Pancreas (tissue), 10 donors: ENCODE results near the gene GDE1. TPM values are rescaled to one million over a fixed set of nuclear protein-coding genes. Genes with fewer than 3 reads are reported as not detected.

ENCODE experiments used
- ATAC-seq, 4 donors: fragments of 200-7000 bp; cut with Tn5 transposase; one replicate each; pipeline versions ENCODE4 v1.8.0 to v1.9.1; 2020; ENCODE audit warnings: mild to moderate bottlenecking in 4 of 4, moderate library complexity in 4 of 4
- DNase-seq, 6 donors: peaks; one replicate each; pipeline ENCODE4 v3.0.0-alpha.2; 2020
- FAIRE-seq: peaks from 2 replicates; lab custom pipeline; 2012; peaks lifted over from hg19 to GRCh38; lab: Jason Lieb, UNC
- H3K27ac ChIP-seq, 4 donors: fragments of 200-600 bp; sonication (generic); 1 replicate in 3 of 4; 2 replicates in 1 of 4; pipeline versions ENCODE4 v1.5.0 to v1.8.0; 2020
- H3K27me3 ChIP-seq, 4 donors: fragments of 200-600 bp; one replicate each; pipeline ENCODE4 v1.8.0; 2021
- H3K36me3 ChIP-seq, 3 donors: fragments of 200-600 bp; sonication (generic) in 1 of 3; one replicate each; pipeline versions ENCODE4 v1.5.0 to v1.8.0; 2020 to 2021
- H3K4me1 ChIP-seq, 3 donors: fragments of 200-600 bp; one replicate each; pipeline ENCODE4 v1.8.0; 2021
- H3K4me3 ChIP-seq, 4 donors: fragments of 200-600 bp; sonication (generic) in 2 of 4; one replicate each; pipeline versions ENCODE4 v1.5.0 to v1.8.0; 2020 to 2021
- H3K9me3 ChIP-seq, 4 donors: fragments of 200-600 bp; one replicate each; pipeline ENCODE4 v1.8.0; 2021
- WGBS, 2 donors: extraction: QIAGEN DNeasy Blood & Tissue Kit; methylation state at CpG; one replicate each; pipeline ENCODE4 v1.1.7; 2013; 5-methylcytosine and 5-hydroxymethylcytosine counted together
- intact Hi-C, 3 donors: fragments of 100-400 bp; cut with DNase I; formaldehyde crosslinking; loops; one replicate each; pipeline versions ENCODE4 v1.11.1 to v1.14.2; 2022
- polyA plus RNA-seq, 2 donors: library from polyadenylated mRNA; stranded (reverse); fragments of 200-250 nt; gene quantifications; one replicate each; pipeline ENCODE4 v1.2.3, GENCODE V29; 2013
- total RNA-seq, 6 donors: library from RNA; stranded (reverse); fragmentation: NEBNext Ultra II Directional in 4 of 6; extraction: Animal tissue kit (Norgen Biotek cat#: 25700) in 4 of 6; gene quantifications; one replicate each; pipeline versions ENCODE4 v1.2.1 to v1.2.4, GENCODE V29; 2021 to 2023
- TF ChIP-seq, protein P1 (sequence below), 4 donors: fragments of 200-600 bp; sonication (generic) in 3 of 4; IDR thresholded peaks; one replicate each; pipeline versions ENCODE4 v1.5.0 to v1.8.0; 2021; ENCODE audit warnings: antibody characterized with exemption in 4 of 4
- donor health status: healthy with polysubstance abuse.
- donor health status: DM: no; HTN: no; CAD: no; lungs with moderate emphysema.
- donor health status: DM: no; HTN: no; CAD: no.
- donor health status: control.
- donor health status: control.
- donor health status: Bipolar disorder and iron deficiency.
- donor health status: DM: yes; HTN: yes; CAD: no.
- donor health status: DM: no; HTN: no; CAD: no.
- donor health status: DM: no; HTN: no; CAD: no.
- donor health status: DM: yes; HTN: yes; CAD: no.

The GDE1 gene, protein sequence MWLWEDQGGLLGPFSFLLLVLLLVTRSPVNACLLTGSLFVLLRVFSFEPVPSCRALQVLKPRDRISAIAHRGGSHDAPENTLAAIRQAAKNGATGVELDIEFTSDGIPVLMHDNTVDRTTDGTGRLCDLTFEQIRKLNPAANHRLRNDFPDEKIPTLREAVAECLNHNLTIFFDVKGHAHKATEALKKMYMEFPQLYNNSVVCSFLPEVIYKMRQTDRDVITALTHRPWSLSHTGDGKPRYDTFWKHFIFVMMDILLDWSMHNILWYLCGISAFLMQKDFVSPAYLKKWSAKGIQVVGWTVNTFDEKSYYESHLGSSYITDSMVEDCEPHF
- total RNA-seq: 10 to 100 TPM; 23.3 to 39.4 (median 28.2) TPM
- 10 to 100 TPM; 14.3 to 18.2 TPM for polyA plus RNA-seq

DNA sequence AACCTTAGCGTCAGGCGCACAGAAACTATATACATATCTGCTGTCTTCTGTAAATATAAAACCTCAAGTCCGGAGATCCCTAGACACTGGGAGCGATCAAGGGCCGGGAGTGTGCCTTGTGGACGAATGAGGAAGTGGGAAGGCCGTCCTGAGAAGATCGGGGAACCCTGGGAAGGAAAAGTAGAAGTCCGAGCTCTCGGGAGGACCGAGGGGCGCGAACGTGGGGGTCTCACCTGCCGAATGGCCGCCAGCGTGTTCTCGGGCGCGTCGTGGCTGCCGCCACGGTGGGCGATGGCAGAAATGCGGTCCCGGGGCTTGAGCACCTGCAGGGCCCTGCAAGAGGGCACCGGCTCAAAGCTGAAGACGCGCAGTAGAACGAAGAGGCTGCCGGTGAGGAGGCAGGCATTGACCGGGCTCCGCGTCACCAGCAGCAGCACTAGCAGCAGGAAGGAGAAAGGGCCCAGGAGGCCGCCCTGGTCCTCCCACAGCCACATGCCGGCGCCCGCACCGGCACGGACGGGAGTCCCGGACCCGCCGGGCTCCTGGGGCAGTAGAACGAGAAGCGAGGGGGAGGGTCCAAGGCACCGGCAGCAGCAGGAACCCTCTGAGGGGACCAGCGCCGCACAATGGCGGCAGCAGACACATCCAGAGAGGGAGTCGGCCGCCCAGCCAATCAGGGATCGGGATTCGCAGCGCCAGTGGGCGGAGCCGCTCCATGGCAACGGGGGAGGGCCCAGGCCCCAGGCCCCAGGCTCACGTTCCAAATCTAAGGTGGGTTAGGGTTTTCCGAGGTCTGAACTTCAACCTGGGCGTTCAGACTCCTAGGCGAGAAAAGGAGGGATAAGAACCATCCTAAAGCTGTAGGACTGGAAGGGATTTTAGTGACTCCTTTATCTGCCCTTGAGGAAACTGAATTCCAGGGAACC is at the start of gene GDE1:
Gene GDE1 (minus strand): TSS at position 628 of the 926 bp plus-strand sequence. CDS start 134 bp downstream, at position 494.
- peak within 1 kb of the TSS; percentile 68 to 90 (median 84) for H3K4me3 ChIP-seq
- peaks cover 11 to 27% (median 13%) of the 10 kb centered on the region in 3 donors for H3K4me1 ChIP-seq
- peak; percentile 90 to 97 (median 94) for DNase-seq
- H3K9me3 ChIP-seq: no peaks in the 10 kb centered on the region
- peak; percentile 85 to 92 (median 88) for ATAC-seq
- FAIRE-seq: no peak
- H3K36me3 ChIP-seq: peaks cover 0 to 2% (median 0%) of the 10 kb centered on the region in 3 donors
- 0% methylated on average over 58 to 62 of the region's 62 CpGs for WGBS, 2 donors
- intact Hi-C loops: no loop called here
- TF ChIP-seq, protein P1, sequence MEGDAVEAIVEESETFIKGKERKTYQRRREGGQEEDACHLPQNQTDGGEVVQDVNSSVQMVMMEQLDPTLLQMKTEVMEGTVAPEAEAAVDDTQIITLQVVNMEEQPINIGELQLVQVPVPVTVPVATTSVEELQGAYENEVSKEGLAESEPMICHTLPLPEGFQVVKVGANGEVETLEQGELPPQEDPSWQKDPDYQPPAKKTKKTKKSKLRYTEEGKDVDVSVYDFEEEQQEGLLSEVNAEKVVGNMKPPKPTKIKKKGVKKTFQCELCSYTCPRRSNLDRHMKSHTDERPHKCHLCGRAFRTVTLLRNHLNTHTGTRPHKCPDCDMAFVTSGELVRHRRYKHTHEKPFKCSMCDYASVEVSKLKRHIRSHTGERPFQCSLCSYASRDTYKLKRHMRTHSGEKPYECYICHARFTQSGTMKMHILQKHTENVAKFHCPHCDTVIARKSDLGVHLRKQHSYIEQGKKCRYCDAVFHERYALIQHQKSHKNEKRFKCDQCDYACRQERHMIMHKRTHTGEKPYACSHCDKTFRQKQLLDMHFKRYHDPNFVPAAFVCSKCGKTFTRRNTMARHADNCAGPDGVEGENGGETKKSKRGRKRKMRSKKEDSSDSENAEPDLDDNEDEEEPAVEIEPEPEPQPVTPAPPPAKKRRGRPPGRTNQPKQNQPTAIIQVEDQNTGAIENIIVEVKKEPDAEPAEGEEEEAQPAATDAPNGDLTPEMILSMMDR (IDR thresholded peaks at IDR 0.05): no peak
- H3K27ac ChIP-seq: peak within 1 kb of the TSS; percentile 81 to 96 (median 89)
- no peaks in the 10 kb centered on the region for H3K27me3 ChIP-seq

DNA sequence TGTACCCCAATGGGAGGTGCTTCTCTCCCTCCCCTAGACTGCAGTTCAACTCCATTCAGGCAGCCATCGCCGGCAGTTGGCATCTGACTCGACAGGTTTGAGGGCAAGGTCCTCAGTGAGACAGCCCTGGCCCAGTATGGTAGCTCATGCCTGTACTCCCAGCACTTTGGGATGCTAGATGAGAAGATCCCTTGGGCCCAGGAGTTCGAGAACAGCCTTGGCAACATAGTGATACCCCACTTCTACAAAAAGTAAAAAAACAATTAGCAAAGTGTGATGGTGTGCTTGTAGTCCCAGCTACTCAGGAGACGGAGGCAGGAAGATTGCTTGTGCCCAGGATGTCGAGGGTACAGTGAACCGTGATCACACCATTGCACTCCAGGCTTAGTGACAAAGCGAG is 45.7 kb upstream of the GDE1 start:
- TF ChIP-seq, protein P1 (IDR thresholded peaks at IDR 0.05): no peak
- H3K27ac ChIP-seq: no peak overlapping the region
- no peaks in the 10 kb centered on the region for H3K4me1 ChIP-seq
- intact Hi-C loops: no loop called here
- no peak for ATAC-seq
- no peak for DNase-seq
- H3K9me3 ChIP-seq: no peaks in the 10 kb centered on the region
- WGBS, 2 donors: 77 to 90% methylated on average over 8 of the region's 8 CpGs
- H3K36me3 ChIP-seq: peaks cover 0 to 30% (median 7%) of the 10 kb centered on the region in 3 donors
- H3K27me3 ChIP-seq: no peaks in the 10 kb centered on the region
- no peak overlapping the region for H3K4me3 ChIP-seq
- no peak for FAIRE-seq

DNA sequence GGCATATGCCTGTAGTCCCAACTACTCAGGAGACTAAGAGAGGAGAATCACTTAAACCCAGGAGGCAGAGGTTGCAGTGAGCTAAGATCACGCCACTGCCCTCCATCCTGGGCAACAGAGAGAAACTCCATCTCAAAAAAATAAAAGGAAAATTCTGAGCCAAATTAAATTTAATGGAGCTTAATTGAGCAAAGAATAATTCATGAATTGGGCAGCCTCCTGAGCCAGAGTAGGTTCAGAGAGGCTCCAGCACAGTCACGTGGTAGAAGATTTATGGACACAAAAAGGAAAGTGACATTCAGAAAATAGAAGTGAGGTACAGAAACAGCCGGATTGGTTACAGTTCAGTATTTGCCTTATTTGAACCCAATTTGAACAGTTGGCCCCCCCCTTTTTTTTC is 44.5 kb upstream of the GDE1 start:
- H3K27me3 ChIP-seq: no peaks in the 10 kb centered on the region
- intact Hi-C loops: no loop called here
- DNase-seq (no peak), FAIRE-seq (no peak), ATAC-seq (no peak)
- H3K4me1 ChIP-seq: no peaks in the 10 kb centered on the region
- H3K27ac ChIP-seq: no peak overlapping the region
- no peaks in the 10 kb centered on the region for H3K9me3 ChIP-seq
- no peak overlapping the region for H3K4me3 ChIP-seq
- H3K36me3 ChIP-seq: peaks cover 0 to 30% (median 7%) of the 10 kb centered on the region in 3 donors
- WGBS, 2 donors: 95 to 96% methylated on average over 3 of the region's 3 CpGs
- TF ChIP-seq, protein P1 (IDR thresholded peaks at IDR 0.05): no peak

DNA sequence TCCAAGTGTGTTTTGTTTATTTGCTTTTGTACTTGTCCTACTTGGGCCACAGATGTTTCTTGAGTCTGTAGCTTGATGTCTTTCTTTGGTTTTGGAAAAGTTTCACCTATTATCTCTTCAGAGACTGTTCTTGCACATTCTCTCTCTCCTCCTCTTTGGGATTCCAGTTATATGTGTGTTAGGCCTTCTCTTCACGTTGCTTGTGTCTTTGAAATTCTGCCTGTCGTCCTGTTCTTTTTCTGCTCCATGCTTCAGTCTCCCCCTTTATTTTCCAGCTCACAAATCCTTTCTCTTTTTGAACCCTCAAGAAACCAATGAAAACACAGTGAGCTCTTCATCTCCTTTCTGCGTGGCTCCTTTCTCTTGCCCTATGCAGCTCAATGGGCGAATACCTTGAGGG is 41.5 kb upstream of the GDE1 start:
- TF ChIP-seq, protein P1 (IDR thresholded peaks at IDR 0.05): no peak
- DNase-seq (no peak), FAIRE-seq (no peak), ATAC-seq (no peak)
- H3K27me3 ChIP-seq: no peaks in the 10 kb centered on the region
- no peak overlapping the region for H3K27ac ChIP-seq
- no peaks in the 10 kb centered on the region for H3K4me1 ChIP-seq
- 87 to 98% methylated on average over 4 of the region's 4 CpGs for WGBS, 2 donors
- intact Hi-C loops: no loop called here
- H3K36me3 ChIP-seq: peaks cover 0 to 15% (median 7%) of the 10 kb centered on the region in 3 donors
- no peak overlapping the region for H3K4me3 ChIP-seq
- no peaks in the 10 kb centered on the region for H3K9me3 ChIP-seq
